Rectal smooth muscle tissue (tissue), 1 donor: ENCODE results near the gene JADE3.

Experiments used
- H3K27ac ChIP-seq: one replicate; pipeline ENCODE4 v1.7.0; 2013; ENCODE audit warnings: low read depth, low read length, inconsistent platforms
- H3K27me3 ChIP-seq: one replicate; pipeline ENCODE4 v1.7.0; 2013; ENCODE audit warnings: low read length; ENCODE audit not compliant: control insufficient read depth, insufficient read depth
- H3K36me3 ChIP-seq: one replicate; pipeline ENCODE4 v1.7.0; 2013; ENCODE audit warnings: low read length; ENCODE audit not compliant: control insufficient read depth, insufficient read depth
- H3K4me1 ChIP-seq: one replicate; pipeline ENCODE4 v1.7.0; 2013; ENCODE audit warnings: low read length; ENCODE audit not compliant: control insufficient read depth, insufficient read depth
- H3K4me3 ChIP-seq: one replicate; pipeline ENCODE4 v1.7.0; 2013; ENCODE audit warnings: low read length
- H3K9ac ChIP-seq: one replicate; pipeline ENCODE4 v1.7.0; 2013; ENCODE audit warnings: low read length

JADE3 gene

GRCh38 chrX:46912603-46913491 is 626 bp downstream of the JADE3 start:
- H3K27me3 ChIP-seq, result no peaks in the 10 kb centered on the region
- H3K36me3 ChIP-seq, result no peaks in the 10 kb centered on the region
- H3K27ac ChIP-seq, result peak overlapping the region; percentile 22
- peak overlapping the region; percentile 42 for H3K9ac ChIP-seq
- peak overlapping the region; percentile 69 for H3K4me3 ChIP-seq
- no peaks in the 10 kb centered on the region for H3K4me1 ChIP-seq

- no peaks in the 10 kb centered on the region for H3K27me3 ChIP-seq
- H3K36me3 ChIP-seq, result no peaks in the 10 kb centered on the region
- no peak overlapping the region for H3K27ac ChIP-seq
- H3K4me1 ChIP-seq, result no peaks in the 10 kb centered on the region
- peak overlapping the region; percentile 42 for H3K9ac ChIP-seq
- peak overlapping the region; percentile 69 for H3K4me3 ChIP-seq
Measured at GRCh38 chrX:46913667-46914066, 1.4 kb downstream of the JADE3 start.

GRCh38 chrX:46916273-46916672 is 4.1 kb downstream of the JADE3 start:
- Histone ChIP-seq H3K4me1 (no peaks in the 10 kb centered on the region), H3K9ac (no peak overlapping the region), H3K27ac (no peak overlapping the region), H3K4me3 (no peak overlapping the region), H3K36me3 (no peaks in the 10 kb centered on the region), H3K27me3 (no peaks in the 10 kb centered on the region)

GRCh38 chrX:46917622-46918021 is 5.4 kb downstream of the JADE3 start:
- no peaks in the 10 kb centered on the region for H3K27me3 ChIP-seq
- no peak overlapping the region for H3K9ac ChIP-seq
- H3K4me3 ChIP-seq, result no peak overlapping the region
- no peaks in the 10 kb centered on the region for H3K4me1 ChIP-seq
- H3K36me3 ChIP-seq, result no peaks in the 10 kb centered on the region
- H3K27ac ChIP-seq, result no peak overlapping the region

GRCh38 chrX:46918434-46918833 is 6.2 kb downstream of the JADE3 start:
- H3K27me3 ChIP-seq, result no peaks in the 10 kb centered on the region
- H3K27ac ChIP-seq, result no peak overlapping the region

GRCh38 chrX:46920235-46920634 is 8.0 kb downstream of the JADE3 start:
- Histone ChIP-seq H3K4me3 (no peak overlapping the region), H3K36me3 (no peaks in the 10 kb centered on the region), H3K9ac (no peak overlapping the region), H3K4me1 (no peaks in the 10 kb centered on the region), H3K27ac (no peak overlapping the region), H3K27me3 (no peaks in the 10 kb centered on the region)

More at GRCh38 chrX:46918434-46918833, 6.2 kb downstream of the JADE3 start:
- Histone ChIP-seq H3K4me1 (no peaks in the 10 kb centered on the region), H3K9ac (no peak overlapping the region), H3K4me3 (no peak overlapping the region), H3K36me3 (no peaks in the 10 kb centered on the region)

GRCh38 chrX:46922611-46923010 is 10.4 kb downstream of the JADE3 start:
- no peaks in the 10 kb centered on the region for H3K27me3 ChIP-seq
- no peak overlapping the region for H3K27ac ChIP-seq
- no peak overlapping the region for H3K9ac ChIP-seq
- no peaks in the 10 kb centered on the region for H3K4me1 ChIP-seq
- H3K4me3 ChIP-seq, result no peak overlapping the region
- no peaks in the 10 kb centered on the region for H3K36me3 ChIP-seq

- Histone ChIP-seq H3K9ac (no peak overlapping the region), H3K36me3 (no peaks in the 10 kb centered on the region), H3K4me1 (no peaks in the 10 kb centered on the region), H3K4me3 (no peak overlapping the region), H3K27ac (no peak overlapping the region), H3K27me3 (no peaks in the 10 kb centered on the region)
Measured at GRCh38 chrX:46927718-46928117, 15.5 kb downstream of the JADE3 start.

- Histone ChIP-seq H3K27me3 (no peaks in the 10 kb centered on the region), H3K4me1 (no peaks in the 10 kb centered on the region)
Measured at GRCh38 chrX:46929439-46930261, 17.4 kb downstream of the JADE3 start.

GRCh38 chrX:46935295-46935694 is 23.1 kb downstream of the JADE3 start:
- no peaks in the 10 kb centered on the region for H3K4me1 ChIP-seq
- H3K9ac ChIP-seq, result no peak overlapping the region
- H3K27ac ChIP-seq, result no peak overlapping the region
- H3K27me3 ChIP-seq, result no peaks in the 10 kb centered on the region
- no peaks in the 10 kb centered on the region for H3K36me3 ChIP-seq
- H3K4me3 ChIP-seq, result no peak overlapping the region

More at GRCh38 chrX:46929439-46930261, 17.4 kb downstream of the JADE3 start:
- H3K27ac ChIP-seq, result no peak overlapping the region
- no peaks in the 10 kb centered on the region for H3K36me3 ChIP-seq
- no peak overlapping the region for H3K9ac ChIP-seq
- H3K4me3 ChIP-seq, result no peak overlapping the region

GRCh38 chrX:46938589-46938988 is 26.4 kb downstream of the JADE3 start:
- no peaks in the 10 kb centered on the region for H3K4me1 ChIP-seq
- no peak overlapping the region for H3K27ac ChIP-seq
- no peaks in the 10 kb centered on the region for H3K27me3 ChIP-seq
- H3K36me3 ChIP-seq, result no peaks in the 10 kb centered on the region
- no peak overlapping the region for H3K9ac ChIP-seq
- H3K4me3 ChIP-seq, result no peak overlapping the region

- no peaks in the 10 kb centered on the region for H3K36me3 ChIP-seq
- H3K4me1 ChIP-seq, result no peaks in the 10 kb centered on the region
- no peak overlapping the region for H3K9ac ChIP-seq
- no peak overlapping the region for H3K27ac ChIP-seq
- H3K27me3 ChIP-seq, result no peaks in the 10 kb centered on the region
- no peak overlapping the region for H3K4me3 ChIP-seq
Measured at GRCh38 chrX:46941341-46941740, 29.1 kb downstream of the JADE3 start.
